Spinal cord (tissue), 10 donors: Measurements from ENCODE around the gene CASR. TPM values are rescaled to one million over a fixed set of nuclear protein-coding genes. Genes with fewer than 3 reads are reported as not detected.
A peak's percentile ranks its signal among the peaks of the same experiment; 100 is the strongest.

Experiments
- DNase-seq, 6 donors: peaks; one replicate each; pipeline versions ENCODE4 v3.0.0 to v3.0.0-alpha.2; 2013 to 2015; ENCODE audit warnings: low spot score in 6 of 6, low read depth in 4 of 6
- H3K27ac ChIP-seq: one replicate; pipeline ENCODE4 v1.5.1; 2013; ENCODE audit warnings: low read depth, low read length, control low read depth
- H3K27me3 ChIP-seq: one replicate; pipeline ENCODE4 v1.6.1; 2013; ENCODE audit warnings: low read length; ENCODE audit not compliant: control insufficient read depth, insufficient read depth
- H3K36me3 ChIP-seq: one replicate; pipeline ENCODE4 v1.6.1; 2013; ENCODE audit warnings: low read length; ENCODE audit not compliant: control insufficient read depth, insufficient read depth
- H3K4me1 ChIP-seq: one replicate; pipeline ENCODE4 v1.6.1; 2013; ENCODE audit warnings: low read length; ENCODE audit not compliant: control insufficient read depth, insufficient read depth
- H3K4me3 ChIP-seq: one replicate; pipeline ENCODE4 v1.5.1; 2013; ENCODE audit warnings: low read depth, low read length, control low read depth
- H3K9me3 ChIP-seq: one replicate; pipeline ENCODE4 v1.6.1; 2013; ENCODE audit warnings: low read length; ENCODE audit not compliant: control insufficient read depth, insufficient read depth
- WGBS: methylation state at CpG from one replicate; pipeline ENCODE4 v1.1.5; 2013; ENCODE audit warnings: missing lambda C conversion rate; ENCODE audit not compliant: insufficient coverage; 5-methylcytosine and 5-hydroxymethylcytosine counted together
- polyA plus RNA-seq, 2 donors: library from polyadenylated mRNA; unstranded; fragments of 120-200 nt; gene quantifications; one replicate each; pipeline ENCODE4 v1.2.1, GENCODE V29; 2013; ENCODE audit not compliant: insufficient read length in 2 of 2
- total RNA-seq, 2 donors: library from RNA; depleted of rRNA in 1 of 2; stranded (reverse); fragments of 120-200 nt in 1 of 2; fragments of >200 nt in 1 of 2; gene quantifications; one replicate each; pipeline versions ENCODE4 v1.2.3 to v1.2.4, GENCODE V29; 2013 to 2014
- donor health status: healthy.

Gene CASR
- total and polyA plus RNA-seq, 4 donors: 0.11 to 1.4 (median 1.1) TPM

GRCh38 chr3:122247825-122248185 is 64.3 kb downstream of the CASR start:
- DNase-seq: peak in 4 of 6 donors; percentile 22 to 70 (median 48)
- Histone ChIP-seq H3K27me3 (no peaks in the 10 kb centered on the region), H3K4me3 (no peak overlapping the region), H3K9me3 (no peaks in the 10 kb centered on the region), H3K4me1 (peaks cover 6% of the 10 kb centered on the region), H3K27ac (no peak overlapping the region), H3K36me3 (no peaks in the 10 kb centered on the region)
- 43% methylated on average over 4 of the region's 5 CpGs for WGBS

- H3K36me3 ChIP-seq: no peaks in the 10 kb centered on the region
- H3K27ac ChIP-seq: no peak overlapping the region
- peaks cover 6% of the 10 kb centered on the region for H3K4me1 ChIP-seq
- no peaks in the 10 kb centered on the region for H3K27me3 ChIP-seq
- DNase-seq: no peak
- H3K9me3 ChIP-seq: no peaks in the 10 kb centered on the region
- H3K4me3 ChIP-seq: no peak overlapping the region
- WGBS: 62% methylated on average over 2 of the region's 3 CpGs
These were observed 68.0 kb downstream of the CASR start for GRCh38 chr3:122251428-122251827.

- H3K9me3 ChIP-seq: no peaks in the 10 kb centered on the region
- WGBS: no CpG with 5 or more reads among the region's 1 CpG
These were observed 70.1 kb downstream of the CASR start for GRCh38 chr3:122253581-122253980.

GRCh38 chr3:122255757-122256439 is 72.4 kb downstream of the CASR start:
- Histone ChIP-seq H3K9me3 (no peaks in the 10 kb centered on the region), H3K4me3 (no peak overlapping the region), H3K27me3 (no peaks in the 10 kb centered on the region), H3K27ac (no peak overlapping the region), H3K36me3 (no peaks in the 10 kb centered on the region), H3K4me1 (no peaks in the 10 kb centered on the region)
- WGBS: no CpG with 5 or more reads among the region's 1 CpG
- no peak for DNase-seq

More at GRCh38 chr3:122253581-122253980, 70.1 kb downstream of the CASR start:
- H3K36me3 ChIP-seq: no peaks in the 10 kb centered on the region
- no peak overlapping the region for H3K27ac ChIP-seq
- no peak for DNase-seq
- H3K4me1 ChIP-seq: no peaks in the 10 kb centered on the region
- H3K27me3 ChIP-seq: no peaks in the 10 kb centered on the region
- no peak overlapping the region for H3K4me3 ChIP-seq

GRCh38 chr3:122257644-122258364 is 74.3 kb downstream of the CASR start:
- H3K27ac ChIP-seq: no peak overlapping the region
- H3K4me3 ChIP-seq: no peak overlapping the region
- H3K27me3 ChIP-seq: no peaks in the 10 kb centered on the region
- DNase-seq: no peak
- 82% methylated on average over 2 of the region's 7 CpGs for WGBS
- no peaks in the 10 kb centered on the region for H3K9me3 ChIP-seq
- H3K4me1 ChIP-seq: no peaks in the 10 kb centered on the region
- no peaks in the 10 kb centered on the region for H3K36me3 ChIP-seq

- no peaks in the 10 kb centered on the region for H3K27me3 ChIP-seq
- H3K4me3 ChIP-seq: no peak overlapping the region
- H3K27ac ChIP-seq: no peak overlapping the region
- WGBS: 5% methylated on average over 3 of the region's 7 CpGs
- H3K36me3 ChIP-seq: no peaks in the 10 kb centered on the region
- H3K9me3 ChIP-seq: no peaks in the 10 kb centered on the region
- H3K4me1 ChIP-seq: no peaks in the 10 kb centered on the region
- DNase-seq: peak in 3 of 6 donors; percentile 19 to 64 (median 57)
These were observed 75.4 kb downstream of the CASR start for GRCh38 chr3:122258757-122259371.

- H3K4me1 ChIP-seq: no peaks in the 10 kb centered on the region
- H3K9me3 ChIP-seq: no peaks in the 10 kb centered on the region
- WGBS: 100% methylated on average over 1 of the region's 2 CpGs
- H3K27ac ChIP-seq: no peak overlapping the region
- no peaks in the 10 kb centered on the region for H3K36me3 ChIP-seq
- H3K4me3 ChIP-seq: no peak overlapping the region
- DNase-seq: no peak
- H3K27me3 ChIP-seq: no peaks in the 10 kb centered on the region
These were observed 76.7 kb downstream of the CASR start for GRCh38 chr3:122260206-122260605.

GRCh38 chr3:122263058-122263457 is 79.6 kb downstream of the CASR start:
- H3K36me3 ChIP-seq: no peaks in the 10 kb centered on the region
- no peaks in the 10 kb centered on the region for H3K27me3 ChIP-seq
- no peak overlapping the region for H3K4me3 ChIP-seq
- DNase-seq: no peak
- no peaks in the 10 kb centered on the region for H3K4me1 ChIP-seq
- no peak overlapping the region for H3K27ac ChIP-seq
- H3K9me3 ChIP-seq: no peaks in the 10 kb centered on the region
- WGBS: 80% methylated on average over 1 of the region's 2 CpGs

GRCh38 chr3:122263974-122264588 is 80.6 kb downstream of the CASR start:
- H3K9me3 ChIP-seq: no peaks in the 10 kb centered on the region
- H3K4me1 ChIP-seq: no peaks in the 10 kb centered on the region
- no peak for DNase-seq
- H3K27ac ChIP-seq: no peak overlapping the region
- H3K27me3 ChIP-seq: no peaks in the 10 kb centered on the region
- no peaks in the 10 kb centered on the region for H3K36me3 ChIP-seq
- no peak overlapping the region for H3K4me3 ChIP-seq
